H1 (cell line): ENCODE data around the gene SURF2. TPM values are rescaled to one million over a fixed set of nuclear protein-coding genes. Genes with fewer than 3 reads are reported as not detected.
A peak's percentile ranks its signal among the peaks of the same experiment; 100 is the strongest.

Experiments
- CTCF ChIA-PET: fragments of 300-600 bp; sonication (Branson Sonifier 250); formaldehyde crosslinking; loops from one replicate; lab custom pipeline; 2021; ENCODE audit not compliant: partially characterized antibody; lab: Charles Lee
- POLR2A ChIA-PET: fragments of 300-600 bp; sonication (Branson Sonifier 250); formaldehyde crosslinking; loops from one replicate; lab custom pipeline; 2021; ENCODE audit warnings: inconsistent platforms; ENCODE audit not compliant: partially characterized antibody; lab: Charles Lee
- DNase-seq, 2 experiments: peaks; one replicate each; pipeline versions ENCODE4 v3.0.0 to v3.0.0-alpha.2; 2010 to 2022; ENCODE audit warnings: low spot score in 2 of 2, low read depth in 1 of 2, mixed read lengths in 1 of 2
- FAIRE-seq: peaks from 2 replicates; lab custom pipeline; 2011; peaks lifted over from hg19 to GRCh38; lab: Jason Lieb, UNC
- H2AFZ ChIP-seq: 2 replicates; pipeline ENCODE4 v1.8.1; 2012; ENCODE audit warnings: low read length, inconsistent platforms
- H2AK5ac ChIP-seq: 2 replicates; pipeline ENCODE4 v1.6.1; 2013; ENCODE audit warnings: low read depth, low read length
- H2BK120ac ChIP-seq: replicated peaks from 2 replicates; pipeline ENCODE3; 2013; ENCODE audit warnings: low read depth, low read length, inconsistent platforms
- H2BK12ac ChIP-seq: 2 replicates; pipeline ENCODE4 v1.6.1; 2013; ENCODE audit warnings: low read depth, low read length
- H2BK15ac ChIP-seq: 2 replicates; pipeline ENCODE4 v1.6.1; 2013; ENCODE audit warnings: low read length
- H2BK20ac ChIP-seq: 2 replicates; pipeline ENCODE4 v1.6.1; 2013; ENCODE audit warnings: low read length
- H2BK5ac ChIP-seq: 2 replicates; pipeline ENCODE4 v1.6.1; 2013; ENCODE audit warnings: low read depth, low read length
- H3K14ac ChIP-seq: 2 replicates; pipeline ENCODE4 v1.6.1; 2013; ENCODE audit warnings: inconsistent platforms; ENCODE audit not compliant: insufficient read length
- H3K18ac ChIP-seq: 2 replicates; pipeline ENCODE4 v1.6.1; 2013; ENCODE audit warnings: low read length; ENCODE audit errors: extremely low read depth
- H3K23ac ChIP-seq: 2 replicates; pipeline ENCODE4 v1.6.1; 2013; ENCODE audit warnings: inconsistent platforms; ENCODE audit not compliant: insufficient read length
- H3K23me2 ChIP-seq: 2 replicates; pipeline ENCODE4 v1.6.1; 2013; ENCODE audit warnings: low read depth, low read length
- H3K27ac ChIP-seq: 2 replicates; pipeline ENCODE4 v1.6.1; 2011; ENCODE audit warnings: low read depth, low read length, inconsistent platforms
- H3K27me3 ChIP-seq, 4 experiments: replicated peaks in 1 of 4; 1 replicate in 1 of 4; 2 replicates in 3 of 4; pipeline versions ENCODE4 v1.6.1 to v1.8.1; 2011 to 2013; ENCODE audit warnings: low read length in 3 of 4, mild to moderate bottlenecking in 3 of 4, inconsistent platforms in 2 of 4, mixed read lengths in 2 of 4, moderate library complexity in 1 of 4; ENCODE audit not compliant: control insufficient read depth in 3 of 4, insufficient read depth in 3 of 4; ENCODE audit errors: extremely low read depth in 1 of 4
- H3K36me3 ChIP-seq, 4 experiments: 2 replicates each; pipeline versions ENCODE4 v1.6.1 to v1.8.1; 2011 to 2013; ENCODE audit warnings: mild to moderate bottlenecking in 4 of 4, low read length in 3 of 4, moderate library complexity in 2 of 4, control low read depth in 1 of 4, inconsistent platforms in 1 of 4; ENCODE audit not compliant: insufficient read depth in 4 of 4, control insufficient read depth in 2 of 4
- H3K4ac ChIP-seq: replicated peaks from 2 replicates; pipeline ENCODE3; 2013; ENCODE audit warnings: low read length, low read depth, mixed read lengths, inconsistent platforms; ENCODE audit not compliant: insufficient read length
- H3K4me1 ChIP-seq, 4 experiments: replicated peaks in 1 of 4; 1 replicate in 1 of 4; 2 replicates in 3 of 4; pipeline versions ENCODE4 v1.6.1 to v1.8.1; 2011 to 2013; ENCODE audit warnings: low read length in 3 of 4, inconsistent platforms in 2 of 4, mixed read lengths in 1 of 4; ENCODE audit not compliant: insufficient read depth in 4 of 4, control insufficient read depth in 3 of 4
- H3K4me2 ChIP-seq, 2 experiments: 2 replicates each; pipeline versions ENCODE4 v1.6.1 to v1.8.1; 2011 to 2013; ENCODE audit warnings: low read depth in 2 of 2, low read length in 2 of 2, control low read depth in 1 of 2, inconsistent platforms in 1 of 2, mild to moderate bottlenecking in 1 of 2; ENCODE audit not compliant: insufficient read depth in 1 of 2
- H3K4me3 ChIP-seq, 4 experiments: fragments of 200-600, 300-600 bp in 1 of 4; sonication (generic), shearing (Covaris generic), sonication (Bioruptor Twin) in 1 of 4; 2 replicates each; pipeline versions ENCODE4 v1.5.1 to v1.8.1; 2011 to 2016; ENCODE audit warnings: low read length in 4 of 4, low read depth in 3 of 4, control low read depth in 2 of 4, inconsistent platforms in 2 of 4, mild to moderate bottlenecking in 2 of 4, mixed read lengths in 1 of 4, moderate library complexity in 1 of 4; ENCODE audit not compliant: insufficient read depth in 2 of 4; ENCODE audit errors: extremely low read depth in 1 of 4
- H3K56ac ChIP-seq: replicated peaks from 2 replicates; pipeline ENCODE3; 2013; ENCODE audit warnings: low read depth, mild to moderate bottlenecking, mixed read lengths, low read length, inconsistent platforms; ENCODE audit not compliant: insufficient read length
- H3K79me1 ChIP-seq: 2 replicates; pipeline ENCODE4 v1.6.1; 2013; ENCODE audit warnings: low read depth, low read length, control low read depth
- H3K79me2 ChIP-seq, 2 experiments: 2 replicates each; pipeline versions ENCODE4 v1.6.1 to v1.8.1; 2012 to 2013; ENCODE audit warnings: low read length in 2 of 2, mild to moderate bottlenecking in 2 of 2, inconsistent platforms in 1 of 2; ENCODE audit not compliant: insufficient read depth in 2 of 2, control insufficient read depth in 1 of 2
- H3K9ac ChIP-seq, 4 experiments: replicated peaks in 1 of 4; 1 replicate in 1 of 4; 2 replicates in 3 of 4; pipeline versions ENCODE4 v1.6.1 to v1.8.1; 2011 to 2013; ENCODE audit warnings: low read depth in 3 of 4, low read length in 3 of 4, control low read depth in 2 of 4, mild to moderate bottlenecking in 2 of 4, moderate library complexity in 2 of 4, inconsistent platforms in 1 of 4; ENCODE audit errors: extremely low read depth in 1 of 4
- H3K9me3 ChIP-seq, 2 experiments: 2 replicates each; pipeline versions ENCODE4 v1.6.1 to v1.8.1; 2012 to 2013; ENCODE audit warnings: mild to moderate bottlenecking in 2 of 2, moderate library complexity in 2 of 2, control low read depth in 1 of 2, inconsistent platforms in 1 of 2, low read depth in 1 of 2, low read length in 1 of 2, mixed read lengths in 1 of 2; ENCODE audit not compliant: insufficient read depth in 2 of 2
- H4K20me1 ChIP-seq, 2 experiments: replicated peaks in 1 of 2; 2 replicates each; pipeline versions ENCODE3 to v1.8.1; 2011 to 2013; ENCODE audit warnings: inconsistent platforms in 2 of 2, low read length in 2 of 2, mild to moderate bottlenecking in 1 of 2; ENCODE audit not compliant: insufficient read depth in 2 of 2, control insufficient read depth in 1 of 2
- H4K5ac ChIP-seq: 2 replicates; pipeline ENCODE4 v1.6.1; 2013; ENCODE audit warnings: low read length, low read depth, mixed read lengths, inconsistent platforms; ENCODE audit not compliant: insufficient read length
- H4K8ac ChIP-seq: 2 replicates; pipeline ENCODE4 v1.8.0; 2013; ENCODE audit warnings: mild to moderate bottlenecking, moderate library complexity, low read length, inconsistent platforms; ENCODE audit not compliant: insufficient read depth; ENCODE audit errors: extremely low read depth
- H4K91ac ChIP-seq: replicated peaks from 2 replicates; pipeline ENCODE3; 2013; ENCODE audit warnings: low read length, mixed read lengths, inconsistent platforms; ENCODE audit not compliant: insufficient read length
- BCL11A ChIP-seq, 2 experiments: IDR thresholded peaks; one replicate each; pipeline ENCODE4 v1.6.1; 2011; ENCODE audit warnings: low read depth in 2 of 2, low read length in 2 of 2, mild to moderate bottlenecking in 2 of 2
- CHD1 ChIP-seq: IDR thresholded peaks from 2 replicates; pipeline ENCODE4 v1.6.1; 2012; ENCODE audit warnings: low read depth, low read length, improper control_type of control experiment
- FOSL1 ChIP-seq: IDR thresholded peaks from 2 replicates; pipeline ENCODE4 v1.6.1; 2011; ENCODE audit warnings: mild to moderate bottlenecking, low read depth, low read length, moderate library complexity; ENCODE audit not compliant: insufficient read depth
- GABPA ChIP-seq: IDR thresholded peaks from 2 replicates; pipeline ENCODE4 v1.6.1; 2011; ENCODE audit warnings: mild to moderate bottlenecking, low read length, moderate library complexity, borderline replicate concordance; ENCODE audit not compliant: insufficient read depth
- HDAC6 ChIP-seq: IDR thresholded peaks from one replicate; pipeline ENCODE4 v1.7.1; 2012; ENCODE audit warnings: low read depth, mild to moderate bottlenecking, inconsistent platforms, low read length, moderate library complexity
- RBBP5 ChIP-seq: IDR thresholded peaks from 2 replicates; pipeline ENCODE4 v1.7.1; 2012; ENCODE audit warnings: low read depth, mild to moderate bottlenecking, inconsistent platforms, low read length, moderate library complexity, borderline replicate concordance
- YY1 ChIP-seq: IDR thresholded peaks from 2 replicates; pipeline ENCODE4 v1.6.1; 2011; ENCODE audit warnings: low read depth, mild to moderate bottlenecking, low read length
- WGBS, 2 experiments: shearing (Covaris generic) in 1 of 2; methylation state at CpG; one replicate each; pipeline versions ENCODE4 v1.1.6 to v1.1.7; 2013 to 2015; ENCODE audit warnings: low lambda C conversion rate in 2 of 2, mixed read lengths in 2 of 2, inconsistent platforms in 1 of 2, low coverage in 1 of 2, missing lambda C conversion rate in 1 of 2; ENCODE audit not compliant: insufficient replicate concordance in 2 of 2, insufficient coverage in 1 of 2, insufficient read length in 1 of 2; ENCODE audit errors: extremely low coverage in 1 of 2, missing lambda C conversion rate in 1 of 2; 5-methylcytosine and 5-hydroxymethylcytosine counted together
- polyA plus RNA-seq, 7 experiments: library from polyadenylated mRNA; depleted of rRNA in 3 of 7; stranded (reverse) in 5 of 7; unstranded in 2 of 7; fragments of >200 nt in 5 of 7; fragments of 200-250 nt in 2 of 7; gene quantifications; 1 replicate in 5 of 7; 2 replicates in 1 of 7; 4 replicates in 1 of 7; pipeline versions ENCODE4 v1.2.1 to v1.2.3, GENCODE V29; 2011 to 2013; ENCODE audit warnings: missing spikeins in 2 of 7, mixed read lengths in 2 of 7
- total RNA-seq: library from RNA; stranded (reverse); fragmentation: NEBNext Ultra II Directional; extraction: Animal tissue kit (Norgen Biotek cat#: 25700); gene quantifications from 2 replicates; pipeline ENCODE4 v1.2.1, GENCODE V29; 2021
- TF ChIP-seq, protein P1 (sequence below): IDR thresholded peaks from 2 replicates; pipeline ENCODE4 v1.6.1; 2011; ENCODE audit warnings: low read length, improper control_type of control experiment
- TF ChIP-seq, protein P2 (sequence below): IDR thresholded peaks from 2 replicates; pipeline ENCODE4 v1.6.1; 2012; ENCODE audit warnings: inconsistent platforms

Gene SURF2
- total and polyA plus RNA-seq, 2 of the 8 experiments (the other 6 are each of a cell fraction or from before 2014, with no cell fraction given), result 36.6 to 37.7 TPM

GRCh38 chr9:133386338-133386737 is 30.0 kb downstream of the SURF2 start:
- H3K79me1 ChIP-seq, result no peaks in the 10 kb centered on the region
- no peak overlapping the region for H3K56ac ChIP-seq
- H2AFZ ChIP-seq, result no peak overlapping the region
- H4K8ac ChIP-seq, result no peak overlapping the region
- no peaks in the 10 kb centered on the region; a peak in 1 of 8 replicates for H3K36me3 ChIP-seq
- no peak overlapping the region for H4K91ac ChIP-seq
- no peak overlapping the region for H3K4ac ChIP-seq
- 0 out of 7 replicates have a peak overlapping the region, but pooled peaks of 1 of the 4 experiments have one; percentile 21 for H3K9ac ChIP-seq
- FAIRE-seq, result no peak
- H3K27ac ChIP-seq, result no peak overlapping the region
- no peak overlapping the region for H3K4me2 ChIP-seq
- POLR2A ChIA-PET, result interaction anchor here (0.8 to 1.9 kb wide), 8 partner anchors 9 to 85 kb away, joined by 3 to 7 read pairs (median 4); partner anchors contain the start of genes ADAMTS13, SURF1 and SURF2
- WGBS, 2 experiments, result 86% methylated on average over 13 of the region's 13 CpGs; no CpG with 5 or more reads in 1 of the 2 experiments
- H2AK5ac ChIP-seq, result no peak overlapping the region
- CTCF ChIA-PET, result interaction anchor here (0.6 to 4.7 kb wide), 9 partner anchors 10 to 70 kb away, joined by 3 to 52 read pairs (median 3); no protein-coding TSS in a partner anchor
- no peak overlapping the region for H3K14ac ChIP-seq
- no peak for DNase-seq
- peaks cover 16% of the 10 kb centered on the region; the same call in 1 of the 2 replicates for H3K23me2 ChIP-seq
- H2BK120ac ChIP-seq, result no peak overlapping the region
- peaks cover 4 to 15% of the 10 kb centered on the region in 2 experiments; a peak in 3 of 4 replicates for H3K9me3 ChIP-seq
- no peak overlapping the region for H4K5ac ChIP-seq
- H3K27me3 ChIP-seq, result peaks cover 0 to 2% (median 0%) of the 10 kb centered on the region in 4 experiments; a peak in 2 of 7 replicates
- no peak overlapping the region for H3K18ac ChIP-seq
- no peak overlapping the region for H2BK15ac ChIP-seq
- peaks cover 0 to 15% of the 10 kb centered on the region in 2 experiments for H4K20me1 ChIP-seq
- H2BK5ac ChIP-seq, result no peak overlapping the region
- H3K79me2 ChIP-seq, result no peaks in the 10 kb centered on the region
- H2BK12ac ChIP-seq, result no peak overlapping the region
- no peaks in the 10 kb centered on the region; a peak in 1 of 7 replicates for H3K4me1 ChIP-seq
- H3K23ac ChIP-seq, result no peak overlapping the region
- TF ChIP-seq BCL11A (IDR thresholded peaks at IDR 0.05; ENCODE audit: low read depth in 2 of 2, low read length in 2 of 2), result no peak
- TF ChIP-seq, protein P1, sequence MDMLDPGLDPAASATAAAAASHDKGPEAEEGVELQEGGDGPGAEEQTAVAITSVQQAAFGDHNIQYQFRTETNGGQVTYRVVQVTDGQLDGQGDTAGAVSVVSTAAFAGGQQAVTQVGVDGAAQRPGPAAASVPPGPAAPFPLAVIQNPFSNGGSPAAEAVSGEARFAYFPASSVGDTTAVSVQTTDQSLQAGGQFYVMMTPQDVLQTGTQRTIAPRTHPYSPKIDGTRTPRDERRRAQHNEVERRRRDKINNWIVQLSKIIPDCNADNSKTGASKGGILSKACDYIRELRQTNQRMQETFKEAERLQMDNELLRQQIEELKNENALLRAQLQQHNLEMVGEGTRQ, result no peak
- TF ChIP-seq GABPA, result no peak
- TF ChIP-seq FOSL1, result no peak
- TF ChIP-seq RBBP5, result no peak
- TF ChIP-seq HDAC6, result no peak
- TF ChIP-seq, protein P2, sequence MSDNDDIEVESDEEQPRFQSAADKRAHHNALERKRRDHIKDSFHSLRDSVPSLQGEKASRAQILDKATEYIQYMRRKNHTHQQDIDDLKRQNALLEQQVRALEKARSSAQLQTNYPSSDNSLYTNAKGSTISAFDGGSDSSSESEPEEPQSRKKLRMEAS, result no peak
- TF ChIP-seq CHD1, result no peak
- TF ChIP-seq YY1, result no peak
- H3K4me3 ChIP-seq, result no peak overlapping the region
- H2BK20ac ChIP-seq, result no peak overlapping the region
